AG10803 (cell line): ENCODE results near the gene ASTN1.

Source experiments
- DNase-seq: peaks from one replicate; pipeline ENCODE4 v3.0.0; 2010; ENCODE audit warnings: low read depth
- H3K4me3 ChIP-seq: 2 replicates; pipeline ENCODE4 v1.5.1; 2011; ENCODE audit warnings: mild to moderate bottlenecking, low read length, control low read depth
- TF ChIP-seq, protein P1 (sequence below): conservative IDR thresholded peaks from 2 replicates; pipeline ENCODE4 v1.5.1; 2011; ENCODE audit warnings: mild to moderate bottlenecking, low read length, control low read depth, inconsistent platforms

The ASTN1 gene

DNA sequence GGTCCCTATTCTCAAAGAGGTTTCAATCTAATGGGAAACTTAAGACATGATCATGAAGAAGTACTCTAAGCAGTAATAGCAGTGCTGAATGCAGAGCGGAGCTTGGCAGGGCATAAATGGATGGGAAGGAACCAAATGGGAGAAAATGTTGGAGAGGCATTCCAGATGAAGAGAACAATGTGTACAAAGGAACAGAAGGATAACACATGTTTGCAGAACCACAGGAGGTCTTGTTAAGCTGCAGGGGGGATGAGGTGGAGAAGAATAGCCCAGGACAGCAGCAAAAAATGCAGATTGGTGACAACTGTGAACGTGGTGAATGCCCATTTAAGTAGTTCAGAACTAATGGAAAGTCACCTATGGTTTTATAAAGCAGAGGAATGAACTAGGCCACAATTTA, 99.1 kb downstream of the ASTN1 start:
- TF ChIP-seq, protein P1, sequence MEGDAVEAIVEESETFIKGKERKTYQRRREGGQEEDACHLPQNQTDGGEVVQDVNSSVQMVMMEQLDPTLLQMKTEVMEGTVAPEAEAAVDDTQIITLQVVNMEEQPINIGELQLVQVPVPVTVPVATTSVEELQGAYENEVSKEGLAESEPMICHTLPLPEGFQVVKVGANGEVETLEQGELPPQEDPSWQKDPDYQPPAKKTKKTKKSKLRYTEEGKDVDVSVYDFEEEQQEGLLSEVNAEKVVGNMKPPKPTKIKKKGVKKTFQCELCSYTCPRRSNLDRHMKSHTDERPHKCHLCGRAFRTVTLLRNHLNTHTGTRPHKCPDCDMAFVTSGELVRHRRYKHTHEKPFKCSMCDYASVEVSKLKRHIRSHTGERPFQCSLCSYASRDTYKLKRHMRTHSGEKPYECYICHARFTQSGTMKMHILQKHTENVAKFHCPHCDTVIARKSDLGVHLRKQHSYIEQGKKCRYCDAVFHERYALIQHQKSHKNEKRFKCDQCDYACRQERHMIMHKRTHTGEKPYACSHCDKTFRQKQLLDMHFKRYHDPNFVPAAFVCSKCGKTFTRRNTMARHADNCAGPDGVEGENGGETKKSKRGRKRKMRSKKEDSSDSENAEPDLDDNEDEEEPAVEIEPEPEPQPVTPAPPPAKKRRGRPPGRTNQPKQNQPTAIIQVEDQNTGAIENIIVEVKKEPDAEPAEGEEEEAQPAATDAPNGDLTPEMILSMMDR, result no peak
- no peak for DNase-seq
- no peak overlapping the region for H3K4me3 ChIP-seq

DNA sequence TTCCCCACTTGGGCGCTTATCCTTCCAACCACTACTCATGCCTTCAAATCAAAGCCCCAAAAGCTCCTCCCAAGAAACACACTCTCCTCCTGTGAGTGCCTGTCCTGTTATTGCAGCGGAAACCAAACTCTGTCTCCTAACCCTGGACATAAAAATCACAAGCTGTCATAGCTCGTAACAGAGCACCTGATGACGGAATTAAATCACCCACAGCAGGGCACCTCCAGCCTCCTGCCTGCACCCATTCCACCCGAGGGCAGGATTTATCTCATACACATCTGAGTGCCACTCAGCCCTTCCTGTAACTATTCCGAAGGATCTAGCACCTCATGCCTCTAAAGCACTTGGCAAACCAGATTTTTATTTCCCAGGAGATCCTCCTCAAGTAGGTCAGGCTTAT, 100.9 kb downstream of the ASTN1 start:
- H3K4me3 ChIP-seq, result no peak overlapping the region
- no peak for DNase-seq
- TF ChIP-seq, protein P1, result no peak

DNA sequence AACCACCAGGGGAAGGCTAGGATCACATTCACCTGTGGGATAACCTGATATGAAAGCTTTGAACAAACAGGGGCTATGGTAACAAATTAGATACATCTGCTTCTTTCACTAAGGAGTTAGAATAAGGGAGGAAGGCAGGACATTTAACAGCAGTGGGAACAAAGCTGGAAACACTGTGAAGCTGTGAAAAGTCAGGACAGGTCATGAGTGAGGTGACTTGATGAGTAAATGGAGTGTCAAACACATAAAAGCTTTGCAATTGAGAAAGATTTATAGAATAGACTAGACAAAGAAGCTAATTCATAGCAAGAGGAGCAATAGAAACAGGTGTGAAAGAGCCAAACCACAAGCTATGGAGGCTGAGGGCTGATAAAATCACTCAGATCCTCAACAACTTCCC, 110.0 kb downstream of the ASTN1 start:
- no peak for DNase-seq
- no peak overlapping the region for H3K4me3 ChIP-seq
- TF ChIP-seq, protein P1, result no peak

DNA sequence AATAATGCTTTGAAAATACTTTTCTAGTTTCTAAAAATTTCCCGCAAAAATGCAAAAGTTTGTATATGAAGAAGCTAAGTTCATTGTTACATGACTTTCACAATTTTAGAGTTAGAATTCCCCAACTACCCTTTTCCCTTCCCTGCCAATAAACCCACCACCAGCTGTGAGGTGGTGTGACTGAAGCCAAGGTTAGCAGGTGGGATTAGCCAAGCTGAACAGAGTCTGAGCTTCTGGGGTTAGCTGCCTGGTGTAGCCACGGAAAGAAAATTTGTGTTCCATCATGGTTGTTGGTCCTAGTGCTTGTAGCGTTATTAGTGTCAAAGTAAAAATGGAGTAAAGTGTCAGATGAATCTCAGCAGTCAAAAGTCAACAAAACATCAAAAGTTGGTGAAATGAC, 110.9 kb downstream of the ASTN1 start:
- H3K4me3 ChIP-seq, result no peak overlapping the region
- TF ChIP-seq, protein P1, result no peak
- no peak for DNase-seq

DNA sequence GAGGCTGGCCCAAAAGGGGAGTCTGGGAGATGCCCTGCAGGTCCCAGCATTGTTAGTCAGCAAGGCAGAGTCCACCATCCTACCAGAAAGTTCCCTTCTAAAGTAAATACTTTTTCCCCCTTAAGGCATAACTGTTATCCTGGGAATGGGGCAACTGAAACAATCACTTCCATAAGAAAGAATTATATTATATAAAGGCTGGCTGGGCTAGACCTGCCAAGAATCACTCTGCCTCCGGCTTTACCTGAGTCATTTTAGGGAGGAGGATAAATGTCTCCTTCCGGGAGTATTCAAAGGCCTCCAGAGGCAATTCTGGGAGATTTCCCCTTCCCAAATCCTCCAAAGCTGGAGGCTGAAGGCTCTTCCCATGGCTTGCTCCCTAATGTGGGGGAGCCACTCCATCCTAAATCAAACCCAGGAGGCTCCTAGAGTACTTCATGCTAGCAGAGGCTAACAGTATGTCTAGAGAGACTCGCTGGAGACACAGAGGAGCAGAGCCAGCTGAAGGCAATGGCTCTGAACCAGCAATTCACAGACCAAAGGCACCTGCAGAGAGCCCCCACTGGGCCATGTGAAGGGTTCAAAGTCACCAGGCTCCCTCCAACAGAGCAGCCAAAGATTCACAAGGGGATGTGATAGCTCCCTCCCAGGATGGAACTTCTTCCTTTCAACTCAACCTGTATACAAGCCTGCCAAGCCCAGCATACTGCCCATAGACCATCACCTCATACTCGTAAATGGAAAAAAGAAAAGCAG, 116.0 kb downstream of the ASTN1 start:
- no peak overlapping the region for H3K4me3 ChIP-seq
- TF ChIP-seq, protein P1, result no peak
- no peak for DNase-seq

DNA sequence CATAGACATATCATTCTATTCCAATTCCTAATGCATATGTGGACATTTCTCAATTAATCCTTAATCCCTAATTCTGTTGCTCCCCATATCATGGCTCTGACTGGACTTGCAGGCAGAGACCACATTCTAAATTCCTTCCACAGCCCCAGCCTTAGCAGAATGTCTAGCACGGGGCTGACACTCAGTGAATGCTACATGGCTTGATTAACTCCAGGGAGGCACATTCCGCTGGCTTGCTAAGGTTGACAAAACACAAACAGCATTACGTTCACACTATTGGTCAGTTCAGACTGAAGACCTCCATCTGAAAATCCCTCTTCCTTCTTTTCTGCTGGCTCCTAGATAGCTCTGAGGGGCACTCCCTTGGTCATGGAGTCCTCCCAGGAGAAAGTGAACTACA, 119.4 kb downstream of the ASTN1 start:
- TF ChIP-seq, protein P1, result no peak
- DNase-seq, result no peak
- no peak overlapping the region for H3K4me3 ChIP-seq

DNA sequence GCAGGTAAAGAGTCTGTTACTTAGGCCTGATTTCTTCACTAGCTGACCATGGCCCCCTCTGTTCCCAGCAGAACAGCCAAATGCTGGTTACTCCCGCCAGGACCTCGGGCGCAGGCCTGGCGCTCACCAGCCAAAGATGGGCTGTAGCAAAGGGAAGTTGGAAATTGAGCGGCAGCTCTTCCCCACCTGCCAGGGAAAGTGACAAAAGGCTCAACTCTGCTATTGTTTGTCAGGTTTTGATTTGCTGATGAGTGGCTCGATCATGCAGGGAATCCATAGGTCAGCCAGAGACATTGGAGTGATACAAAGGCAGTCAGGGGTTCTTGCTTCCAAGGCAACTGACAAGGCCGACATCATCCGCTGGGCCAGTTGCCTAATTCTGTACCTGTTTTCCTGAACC, 120.1 kb downstream of the ASTN1 start:
- TF ChIP-seq, protein P1, result no peak
- no peak overlapping the region for H3K4me3 ChIP-seq

More for the DNA sequence above, 120.1 kb downstream of the ASTN1 start:
- DNase-seq, result no peak
